ENCODE data around the gene PABPC1L.
"Not testable (repeated sequence)": the region's sequence is repeated elsewhere in the genome, so short reads cannot be mapped to it uniquely, and the experiment has no call there.

The PABPC1L gene

GRCh38 chr20:44909872-44910689 lies at the start of gene PABPC1L:
TSS of gene PABPC1L (plus strand) at chr20:44910060. CDS start at chr20:44910144, 84 bp downstream.
- DNase-seq (ENCODE audit: low read depth in 3 of 3) = peak; percentile 50 to 78 (median 58)

- DNase-seq (ENCODE audit: low read depth in 3 of 3) = no peak
These were observed 48.3 kb upstream of the PABPC1L start for GRCh38 chr20:44861531-44862006.

GRCh38 chr20:44862286-44862685 lies 47.6 kb upstream of the PABPC1L start:
- no peak for DNase-seq (ENCODE audit: low read depth in 3 of 3)

DNA sequence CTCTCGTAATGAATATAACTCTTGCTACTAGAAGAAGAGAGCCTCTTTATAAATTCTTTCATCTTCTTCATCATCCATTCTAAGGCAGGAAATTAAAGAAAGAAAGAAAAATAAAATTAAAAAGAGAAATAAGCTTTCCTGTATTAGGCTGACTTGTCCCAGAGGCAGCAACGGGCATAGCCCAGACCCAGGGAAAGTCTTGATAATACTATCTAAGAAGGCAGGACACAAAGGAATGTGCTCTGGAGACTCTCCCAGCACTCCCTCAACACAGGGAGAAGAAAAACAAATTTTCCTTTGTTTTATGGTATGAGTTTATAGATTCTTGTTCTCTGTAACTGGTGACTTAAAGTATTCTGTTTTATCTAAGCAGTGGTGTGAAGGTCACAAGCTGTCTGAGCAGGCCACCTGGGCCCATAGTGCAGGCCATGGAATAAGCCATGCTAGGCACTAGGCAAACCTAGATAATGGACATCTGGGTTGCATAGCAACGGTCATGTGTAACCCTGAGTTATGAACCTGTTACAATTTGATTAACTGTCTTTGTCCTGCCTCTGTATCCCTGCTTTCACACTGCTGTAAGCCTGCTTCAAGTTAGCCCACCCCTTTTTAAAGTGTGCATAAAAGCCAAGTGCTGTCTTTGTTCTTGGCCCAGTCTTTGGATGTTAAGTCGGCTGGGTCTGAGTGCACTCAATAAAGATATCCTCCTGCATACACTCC lies 46.3 kb upstream of the PABPC1L start:
- not testable (repeated sequence) for DNase-seq (ENCODE audit: low read depth in 3 of 3)

GRCh38 chr20:44864493-44864892 lies 45.4 kb upstream of the PABPC1L start:
- DNase-seq (ENCODE audit: low read depth in 3 of 3) = not testable (repeated sequence)

- no peak for DNase-seq (ENCODE audit: low read depth in 3 of 3)
These were observed 43.0 kb upstream of the PABPC1L start for GRCh38 chr20:44866703-44867335.

DNA sequence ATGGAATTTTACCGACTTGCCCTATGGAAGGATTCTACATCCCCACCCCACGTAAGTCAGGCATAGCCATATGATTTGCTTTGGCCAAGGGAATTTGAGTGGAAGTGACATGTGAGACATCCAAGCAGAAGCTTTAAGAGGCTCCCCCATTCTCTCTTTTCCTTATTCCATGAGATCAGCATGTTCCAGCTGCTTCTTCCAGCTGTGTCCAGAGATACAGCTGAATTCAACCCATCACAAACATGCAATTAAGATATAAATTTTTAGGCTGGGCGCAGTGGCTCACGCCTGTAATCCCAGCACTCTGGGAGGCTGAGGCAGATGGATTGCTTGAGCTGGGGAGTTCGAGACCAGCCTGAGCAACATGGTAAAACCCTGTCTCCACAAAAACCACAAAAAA lies 40.4 kb upstream of the PABPC1L start:
- DNase-seq (ENCODE audit: low read depth in 3 of 3) = no peak

- DNase-seq (ENCODE audit: low read depth in 3 of 3) = not testable (repeated sequence)
These were observed 27.5 kb upstream of the PABPC1L start for GRCh38 chr20:44882360-44882759.

DNA sequence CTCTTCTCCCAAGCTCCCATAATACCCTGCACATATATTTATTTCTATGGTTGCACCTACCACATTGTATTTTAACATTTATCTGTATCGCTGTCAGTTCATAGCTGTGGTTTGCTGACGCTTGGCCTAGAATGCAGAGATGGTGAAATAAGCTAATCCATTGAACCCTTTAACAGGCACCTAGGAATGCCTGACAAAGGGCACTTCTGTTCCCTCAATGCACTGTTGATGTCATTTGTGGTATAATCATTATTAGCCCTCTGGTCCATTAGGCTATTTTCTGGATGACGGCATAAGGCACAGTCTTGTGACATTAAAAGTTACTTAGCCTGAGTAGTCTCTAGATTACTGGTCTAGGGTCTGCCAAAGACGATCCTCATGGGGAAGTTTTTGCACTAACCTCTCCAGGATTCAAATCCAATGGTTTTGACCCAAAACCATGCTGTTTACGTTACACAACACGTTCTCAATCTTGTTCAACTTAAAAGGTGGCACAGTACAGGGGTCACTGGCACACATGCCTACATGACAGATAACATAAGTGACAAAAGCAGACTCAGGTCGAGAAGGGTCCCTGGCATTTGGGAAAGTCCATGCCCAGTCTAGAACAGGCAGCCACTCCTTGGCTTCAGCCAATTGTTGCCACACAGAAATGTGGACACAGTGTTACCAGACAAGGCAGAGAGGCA lies 26.5 kb upstream of the PABPC1L start:
- DNase-seq (ENCODE audit: low read depth in 3 of 3) = no peak

DNA sequence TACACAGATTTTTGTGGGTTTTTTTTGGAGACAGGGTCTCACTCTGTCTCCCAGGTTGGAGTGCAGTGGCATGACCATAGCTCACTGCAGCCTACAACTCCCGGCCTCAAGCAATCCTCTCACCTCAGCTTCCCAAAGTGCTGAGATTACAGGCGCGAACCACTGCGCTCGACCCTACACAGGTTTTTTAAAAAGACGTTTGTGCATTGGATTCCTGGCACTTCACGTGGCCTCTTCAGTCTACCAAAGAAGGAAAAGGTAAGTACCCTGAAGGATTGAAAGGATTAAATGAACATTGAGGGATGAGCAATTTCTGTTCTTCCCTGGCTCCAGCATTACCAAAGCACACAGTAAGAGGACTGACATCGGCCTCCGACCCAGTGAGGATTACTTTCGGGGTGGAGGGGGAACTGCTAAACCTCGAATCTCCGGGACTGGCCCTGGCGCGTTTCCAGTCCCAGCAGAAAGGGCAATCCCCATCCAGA lies 24.9 kb upstream of the PABPC1L start:
- DNase-seq (ENCODE audit: low read depth in 3 of 3) = no peak

DNA sequence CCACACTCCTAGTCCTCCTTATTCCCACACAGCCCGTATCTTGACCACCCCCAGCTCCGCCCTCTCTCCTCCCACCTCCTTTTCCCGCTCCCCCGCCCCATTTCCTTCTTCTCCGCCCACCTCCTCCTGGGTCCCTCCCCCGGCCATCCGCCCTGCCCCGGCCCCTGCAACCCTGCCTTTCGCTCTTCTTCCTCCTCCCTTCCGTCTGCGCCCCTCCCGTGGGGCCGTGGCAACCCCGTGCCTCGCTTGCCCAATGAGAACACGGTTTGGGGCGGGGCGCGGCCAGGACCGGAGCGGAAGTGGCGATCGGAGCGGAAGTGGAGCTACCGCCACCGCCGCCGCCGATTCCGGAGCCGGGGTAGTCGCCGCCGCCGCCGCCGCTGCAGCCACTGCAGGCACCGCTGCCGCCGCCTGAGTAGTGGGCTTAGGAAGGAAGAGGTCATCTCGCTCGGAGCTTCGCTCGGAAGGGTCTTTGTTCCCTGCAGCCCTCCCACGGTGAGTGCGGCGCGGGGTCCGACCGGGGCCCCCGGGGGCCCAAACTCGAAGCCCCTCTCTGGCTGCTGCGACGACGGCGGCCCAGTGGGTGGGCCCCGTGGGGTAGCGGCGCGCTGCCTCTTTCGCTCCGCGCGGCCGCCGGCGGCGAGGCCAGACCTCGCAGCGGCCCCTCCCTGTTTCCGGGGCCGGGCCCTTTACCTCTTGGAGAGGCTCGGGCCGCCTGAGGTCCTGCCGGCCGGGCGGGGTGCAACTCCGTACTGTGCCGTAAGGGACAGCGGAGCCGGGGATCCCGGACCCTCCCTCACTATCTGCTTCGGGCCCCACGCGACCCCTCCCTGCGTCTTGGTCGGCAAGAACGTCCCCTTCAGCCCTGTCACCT lies 24.2 kb upstream of the PABPC1L start, which contains the start of gene YWHAB:
Gene YWHAB, plus strand, starts transcription at position 314 of the 874 bp plus-strand sequence. CDS start 15,829 bp downstream, outside the sequence.
- DNase-seq (ENCODE audit: low read depth in 3 of 3) = peak; percentile 97 to 99 (median 97)

- no peak for DNase-seq (ENCODE audit: low read depth in 3 of 3)
These were observed 23.6 kb upstream of the PABPC1L start for GRCh38 chr20:44886266-44886651.

DNA sequence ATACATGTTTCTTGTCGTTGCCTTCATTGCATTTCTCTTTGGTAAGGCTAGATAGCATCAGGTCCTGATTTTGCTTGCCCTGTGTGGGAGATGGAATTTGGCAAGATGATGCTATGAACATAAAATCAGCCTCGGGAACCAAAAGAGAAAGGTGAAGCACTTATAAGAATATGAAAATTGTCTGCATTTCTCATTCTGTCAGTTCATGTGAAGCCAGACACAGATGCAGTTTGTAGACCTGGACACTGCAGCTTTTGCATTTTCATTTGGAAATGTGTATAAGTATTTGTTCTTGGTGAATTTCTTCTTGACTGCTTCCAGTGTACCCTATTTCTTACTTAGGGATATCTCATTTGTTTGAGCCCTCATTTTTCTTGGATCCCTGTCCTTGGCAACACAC lies 23.0 kb upstream of the PABPC1L start:
- no peak for DNase-seq (ENCODE audit: low read depth in 3 of 3)

GRCh38 chr20:44887466-44887865 lies 22.4 kb upstream of the PABPC1L start:
- no peak for DNase-seq (ENCODE audit: low read depth in 3 of 3)

DNA sequence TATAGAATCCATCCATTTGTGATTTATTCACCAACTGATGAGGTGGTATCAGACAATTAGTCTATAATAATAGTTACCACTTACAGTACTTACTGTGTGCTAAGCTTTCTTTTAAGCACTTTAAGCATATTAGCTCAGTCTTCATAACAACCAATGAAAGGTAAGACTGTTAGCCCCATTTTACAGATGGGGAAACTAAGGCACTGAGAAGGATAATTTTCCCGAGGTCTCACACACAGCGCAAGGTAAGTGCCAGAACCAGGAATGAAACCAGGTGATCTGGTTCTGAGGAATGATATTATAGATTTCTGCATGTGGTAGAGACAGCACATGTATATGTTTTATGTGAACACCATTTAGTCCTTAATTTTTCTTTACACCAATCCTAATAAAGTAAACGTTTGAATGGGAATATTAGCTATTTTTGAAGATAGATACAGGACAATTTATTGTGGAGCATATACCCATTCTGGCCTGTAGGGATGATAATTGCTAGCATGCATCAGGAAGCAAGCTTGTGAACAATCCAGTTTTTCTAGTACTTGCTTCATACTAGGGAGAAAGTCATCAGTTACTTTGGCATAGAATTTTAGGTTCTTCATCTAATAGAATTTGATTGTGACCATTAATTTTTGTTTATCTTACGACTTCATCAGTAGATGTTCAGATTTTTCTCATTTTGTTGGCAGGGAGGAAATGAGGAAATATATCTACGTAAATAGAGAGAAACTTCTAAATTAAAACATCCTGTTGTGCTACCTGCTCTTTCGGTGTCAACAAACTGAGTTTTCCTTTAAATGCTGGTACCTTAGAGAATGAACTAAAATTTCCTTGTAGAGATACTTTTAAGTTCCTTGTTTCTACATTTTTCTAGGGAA lies 21.4 kb upstream of the PABPC1L start:
- no peak for DNase-seq (ENCODE audit: low read depth in 3 of 3)

- DNase-seq (ENCODE audit: low read depth in 3 of 3) = no peak
These were observed 18.0 kb upstream of the PABPC1L start for GRCh38 chr20:44891826-44892225.

- DNase-seq (ENCODE audit: low read depth in 3 of 3) = no peak
These were observed 14.9 kb upstream of the PABPC1L start for GRCh38 chr20:44894959-44895358.

GRCh38 chr20:44896583-44896982 lies 13.3 kb upstream of the PABPC1L start:
- no peak for DNase-seq (ENCODE audit: low read depth in 3 of 3)

DNA sequence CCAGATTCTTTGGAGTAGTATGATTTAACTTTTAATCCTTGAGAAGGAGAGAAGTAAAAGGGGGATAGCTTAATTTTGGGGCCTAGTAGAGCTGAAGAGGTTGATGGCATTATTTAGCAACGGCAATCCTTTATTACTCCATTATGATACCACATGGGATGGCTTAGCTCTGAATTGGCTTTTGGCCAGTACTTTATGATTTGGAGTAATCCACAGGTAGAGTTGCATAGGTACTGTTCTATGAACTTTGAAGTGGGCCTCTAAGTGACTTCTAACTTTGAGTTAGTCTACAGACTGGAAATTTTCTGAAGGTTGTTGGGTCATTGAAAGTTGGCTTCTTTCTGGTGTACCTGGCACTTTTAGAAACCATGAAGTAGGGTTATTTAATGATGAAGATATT lies 12.7 kb upstream of the PABPC1L start:
- no peak for DNase-seq (ENCODE audit: low read depth in 3 of 3)

Measured in stimulated activated CD4-positive, alpha-beta T cell treated with anti-CD3 and anti-CD28 coated beads, TNF-alpha, amount 100 ng/mL, for 48 hours (primary cell).